Measurements from ENCODE around the gene AZI2.
A peak's percentile ranks its signal among the peaks of the same experiment; 100 is the strongest.

The AZI2 gene

DNA sequence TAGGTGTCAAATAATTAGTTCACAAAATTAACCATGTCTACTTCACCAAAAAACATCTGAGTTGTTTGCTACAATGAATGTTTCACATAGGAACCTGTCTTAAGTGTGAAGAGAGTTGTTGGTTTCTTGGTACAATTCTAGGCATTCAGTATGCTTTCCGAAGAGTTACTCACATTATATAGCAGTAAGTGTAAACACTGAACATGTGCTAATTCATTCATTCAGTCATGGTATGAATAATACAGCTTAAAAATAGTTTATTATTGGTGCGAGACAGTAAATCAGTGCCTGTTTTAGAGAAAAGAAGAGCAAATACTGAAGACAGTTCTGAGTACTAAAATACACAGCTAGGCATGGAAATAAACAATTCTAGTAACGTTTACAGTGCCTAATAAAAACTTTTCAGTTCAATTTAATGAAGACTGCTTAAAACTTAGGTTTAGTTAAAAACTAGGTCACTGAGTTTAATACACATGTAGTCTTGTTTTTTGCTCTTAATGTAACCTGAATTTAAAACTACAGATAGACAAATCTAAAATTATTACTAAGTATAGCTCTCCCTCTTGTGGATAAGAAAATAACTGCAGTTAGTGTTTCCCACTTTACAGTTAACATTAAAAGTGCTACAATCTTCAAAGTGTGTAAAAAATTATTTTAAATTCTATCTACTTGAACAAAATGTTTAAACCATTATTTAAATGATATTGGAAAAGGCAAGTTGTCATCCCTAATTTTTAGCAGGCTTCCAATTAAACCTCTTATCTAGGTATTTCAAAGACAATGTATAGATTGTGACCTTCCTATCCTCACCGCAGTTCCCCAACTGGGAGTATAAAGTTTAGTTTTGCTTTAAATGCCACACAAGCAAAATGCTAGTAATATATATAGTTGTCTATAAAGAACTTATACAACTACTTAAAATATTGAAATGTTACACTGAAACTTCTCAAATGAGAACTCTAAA is 20.2 kb downstream of the AZI2 start:
- H3K27ac ChIP-seq = no peak overlapping the region
- TF ChIP-seq, protein P1, sequence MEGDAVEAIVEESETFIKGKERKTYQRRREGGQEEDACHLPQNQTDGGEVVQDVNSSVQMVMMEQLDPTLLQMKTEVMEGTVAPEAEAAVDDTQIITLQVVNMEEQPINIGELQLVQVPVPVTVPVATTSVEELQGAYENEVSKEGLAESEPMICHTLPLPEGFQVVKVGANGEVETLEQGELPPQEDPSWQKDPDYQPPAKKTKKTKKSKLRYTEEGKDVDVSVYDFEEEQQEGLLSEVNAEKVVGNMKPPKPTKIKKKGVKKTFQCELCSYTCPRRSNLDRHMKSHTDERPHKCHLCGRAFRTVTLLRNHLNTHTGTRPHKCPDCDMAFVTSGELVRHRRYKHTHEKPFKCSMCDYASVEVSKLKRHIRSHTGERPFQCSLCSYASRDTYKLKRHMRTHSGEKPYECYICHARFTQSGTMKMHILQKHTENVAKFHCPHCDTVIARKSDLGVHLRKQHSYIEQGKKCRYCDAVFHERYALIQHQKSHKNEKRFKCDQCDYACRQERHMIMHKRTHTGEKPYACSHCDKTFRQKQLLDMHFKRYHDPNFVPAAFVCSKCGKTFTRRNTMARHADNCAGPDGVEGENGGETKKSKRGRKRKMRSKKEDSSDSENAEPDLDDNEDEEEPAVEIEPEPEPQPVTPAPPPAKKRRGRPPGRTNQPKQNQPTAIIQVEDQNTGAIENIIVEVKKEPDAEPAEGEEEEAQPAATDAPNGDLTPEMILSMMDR (conservative IDR thresholded peaks at IDR 0.05) = peak; percentile 71
- no peak for TF ChIP-seq ZFX (IDR thresholded peaks at IDR 0.05)

DNA sequence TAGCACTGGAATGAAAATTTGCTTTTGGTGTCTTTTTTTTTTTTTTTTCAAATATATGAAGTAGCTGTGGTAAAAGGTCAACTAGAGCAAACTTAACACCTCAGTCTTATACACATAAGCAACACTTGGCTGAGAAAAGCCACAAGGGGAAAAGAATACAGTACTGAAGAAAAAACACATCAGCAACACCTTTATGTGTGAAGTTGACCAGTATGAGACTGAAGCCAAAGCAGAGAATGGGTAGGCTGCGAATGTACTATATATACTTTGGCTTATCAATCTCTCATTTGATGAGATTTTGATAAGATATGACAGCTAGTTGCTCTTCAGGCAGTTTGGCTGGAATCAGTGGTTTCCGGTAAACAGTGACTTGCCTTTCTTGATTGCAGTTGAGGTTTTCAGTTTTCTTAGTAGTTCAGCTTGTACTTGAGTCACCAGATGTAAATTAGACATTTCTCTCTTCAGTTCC is 22.1 kb downstream of the AZI2 start:
- TF ChIP-seq, protein P1 (conservative IDR thresholded peaks at IDR 0.05) = no peak
- TF ChIP-seq ZFX (IDR thresholded peaks at IDR 0.05) = no peak
- H3K27ac ChIP-seq = no peak overlapping the region

DNA sequence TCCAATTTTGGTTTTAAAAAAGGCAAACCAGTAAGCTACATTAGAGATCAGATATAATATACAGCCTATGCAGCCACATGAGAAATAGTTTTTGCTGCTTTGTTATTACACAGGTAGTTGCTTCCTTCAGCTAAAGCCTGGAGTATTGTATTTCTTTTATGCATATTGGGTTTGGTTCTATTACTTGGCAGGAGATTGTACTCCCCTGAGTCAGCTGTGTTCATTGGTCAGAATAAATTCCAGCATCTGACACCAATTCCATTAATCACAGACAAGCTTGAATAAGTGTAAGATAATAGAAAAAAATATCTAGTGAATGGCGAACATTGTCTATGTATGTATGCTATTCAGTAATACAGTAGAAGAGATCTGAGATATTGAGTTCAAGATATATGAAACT is 26.2 kb downstream of the AZI2 start:
- no peak for TF ChIP-seq ZFX (IDR thresholded peaks at IDR 0.05)
- TF ChIP-seq, protein P1 (conservative IDR thresholded peaks at IDR 0.05) = no peak
- H3K27ac ChIP-seq = no peak overlapping the region

DNA sequence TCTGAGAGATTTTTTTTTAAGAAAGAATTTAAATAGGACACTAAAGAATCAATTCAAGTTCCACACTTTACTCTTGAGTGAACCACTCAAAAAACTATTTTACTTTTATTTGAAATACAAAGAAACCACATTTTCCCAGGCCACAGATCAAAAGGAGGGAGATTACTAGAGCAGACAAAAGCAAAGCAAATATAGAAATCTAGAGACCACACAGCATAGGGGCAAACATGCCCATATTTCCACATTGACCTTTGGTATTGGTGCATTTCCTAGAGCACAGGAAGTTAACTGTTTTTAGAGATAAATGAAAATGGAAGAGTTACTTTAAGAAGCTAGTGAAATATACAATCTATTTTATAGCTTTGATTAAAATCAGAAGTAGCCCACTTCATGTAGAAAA is 27.6 kb downstream of the AZI2 start:
- no peak overlapping the region for H3K27ac ChIP-seq
- TF ChIP-seq ZFX (IDR thresholded peaks at IDR 0.05) = no peak
- TF ChIP-seq, protein P1 (conservative IDR thresholded peaks at IDR 0.05) = no peak

DNA sequence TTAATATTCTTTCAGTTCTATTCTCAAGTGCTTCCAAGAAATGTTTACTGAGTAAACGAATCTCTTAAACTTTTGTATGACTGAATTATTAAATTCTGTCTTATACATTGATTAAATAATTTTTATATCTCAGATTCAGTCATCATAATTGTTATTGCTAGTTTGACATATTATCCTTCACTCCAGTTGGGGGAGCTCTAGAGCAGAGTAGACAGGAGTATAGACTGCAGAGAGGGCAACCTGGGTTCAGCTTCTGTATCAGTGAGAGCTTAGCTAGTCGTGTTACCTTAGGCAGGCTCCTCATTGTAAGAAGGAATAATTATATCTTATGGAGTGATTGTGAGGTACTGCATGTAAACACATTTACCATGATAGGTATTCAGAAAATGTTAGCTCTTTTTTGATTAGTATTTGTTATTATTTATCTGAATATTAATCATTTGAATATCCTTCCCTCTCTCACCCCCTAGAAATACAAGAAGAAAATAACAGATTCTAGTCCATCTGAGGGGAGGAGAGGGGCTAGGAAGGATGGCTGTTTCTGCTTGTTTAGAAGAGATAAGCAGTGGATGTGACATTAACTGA is 31.1 kb downstream of the AZI2 start:
- TF ChIP-seq, protein P1 (conservative IDR thresholded peaks at IDR 0.05) = peak; percentile 79
- no peak for TF ChIP-seq ZFX (IDR thresholded peaks at IDR 0.05)
- H3K27ac ChIP-seq = no peak overlapping the region

DNA sequence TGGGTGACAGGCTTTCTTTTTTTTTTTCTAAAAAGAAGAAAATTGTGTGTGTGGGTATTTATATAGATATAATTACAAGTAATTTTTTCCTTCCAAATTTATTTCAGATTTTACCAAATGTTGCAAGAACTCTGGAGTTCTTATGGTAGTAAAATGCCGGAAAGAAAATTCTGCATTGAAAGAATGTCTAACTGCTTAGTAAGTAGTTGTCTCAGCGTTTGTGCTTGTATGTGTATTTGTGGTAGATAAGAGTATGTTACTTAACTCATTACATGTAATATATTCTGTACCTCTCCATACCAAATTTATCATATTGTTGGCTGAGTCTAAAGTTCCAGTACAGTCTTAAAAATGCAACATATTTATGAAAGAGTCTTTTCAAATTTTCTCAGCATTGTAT is 32.4 kb downstream of the AZI2 start:
- H3K27ac ChIP-seq = no peak overlapping the region
- TF ChIP-seq, protein P1 (conservative IDR thresholded peaks at IDR 0.05) = no peak
- TF ChIP-seq ZFX (IDR thresholded peaks at IDR 0.05) = no peak

DNA sequence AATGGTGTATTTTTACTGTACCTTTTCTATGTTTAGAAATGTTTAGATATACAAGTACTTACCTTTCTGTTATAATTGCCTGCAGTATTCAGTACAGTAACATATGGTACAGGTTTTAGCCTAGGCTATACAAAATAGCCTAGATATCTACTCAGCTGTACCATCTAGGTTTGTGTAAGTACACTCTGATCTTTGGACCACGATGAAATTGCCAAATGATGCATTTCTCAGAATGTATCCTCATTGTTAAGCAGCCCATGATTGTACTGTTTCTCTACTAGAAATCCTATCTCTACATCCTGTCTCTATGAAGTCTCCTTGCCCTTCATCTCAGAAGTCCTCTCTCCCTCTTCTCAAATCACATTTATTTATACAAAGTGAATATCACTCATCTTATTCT is 32.9 kb downstream of the AZI2 start:
- no peak overlapping the region for H3K27ac ChIP-seq
- TF ChIP-seq ZFX (IDR thresholded peaks at IDR 0.05) = no peak
- TF ChIP-seq, protein P1 (conservative IDR thresholded peaks at IDR 0.05) = no peak
